KOPT-K1 (cell line): ENCODE results near the gene OR5AL1.
"Not testable (repeated sequence)": the region's sequence is repeated elsewhere in the genome, so short reads cannot be mapped to it uniquely, and the experiment has no call there.

Source experiments
- H3K27ac ChIP-seq: fragments of 200-600 bp; sonication (generic); 2 replicates; pipeline ENCODE4 v1.5.1; 2016; ENCODE audit warnings: antibody characterized with exemption, mild to moderate bottlenecking, low read depth, low read length; ENCODE audit not compliant: poor library complexity, severe bottlenecking
- H3K36me3 ChIP-seq: fragments of 200-600 bp; sonication (generic); 2 replicates; pipeline ENCODE4 v1.5.1; 2017; ENCODE audit warnings: antibody characterized with exemption, mild to moderate bottlenecking, low read length, moderate library complexity; ENCODE audit not compliant: insufficient read depth
- H3K9me3 ChIP-seq: fragments of 200-600 bp; sonication (generic); 2 replicates; pipeline ENCODE4 v1.5.1; 2017; ENCODE audit warnings: antibody characterized with exemption, low read length, mild to moderate bottlenecking; ENCODE audit not compliant: insufficient read depth, poor library complexity, severe bottlenecking

The OR5AL1 gene

DNA sequence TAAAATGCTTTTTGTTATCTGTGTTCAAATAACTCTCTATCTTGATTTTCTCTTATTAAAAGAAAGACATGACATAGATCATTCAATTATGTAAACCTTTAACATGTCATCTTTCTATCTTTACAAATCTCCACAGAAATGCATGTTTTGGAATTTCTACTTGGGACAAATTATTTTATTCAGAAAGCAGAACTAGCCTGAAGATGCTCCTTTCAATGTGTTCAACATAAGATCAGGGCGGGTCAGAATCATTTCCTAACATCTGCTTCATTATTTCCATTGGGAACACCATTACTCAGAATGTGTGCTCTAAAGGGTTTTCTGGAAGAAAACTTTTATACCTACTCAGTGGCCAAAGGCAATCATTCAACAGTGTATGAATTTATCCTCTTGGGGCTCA is at the start of gene OR5AL1:
Gene OR5AL1 (plus strand): TSS at position 301 of the 400 bp plus-strand sequence.
- Histone ChIP-seq H3K27ac (no peak within 1 kb of the TSS), H3K9me3 (no peaks in the 10 kb centered on the region), H3K36me3 (no peaks in the 10 kb centered on the region)

DNA sequence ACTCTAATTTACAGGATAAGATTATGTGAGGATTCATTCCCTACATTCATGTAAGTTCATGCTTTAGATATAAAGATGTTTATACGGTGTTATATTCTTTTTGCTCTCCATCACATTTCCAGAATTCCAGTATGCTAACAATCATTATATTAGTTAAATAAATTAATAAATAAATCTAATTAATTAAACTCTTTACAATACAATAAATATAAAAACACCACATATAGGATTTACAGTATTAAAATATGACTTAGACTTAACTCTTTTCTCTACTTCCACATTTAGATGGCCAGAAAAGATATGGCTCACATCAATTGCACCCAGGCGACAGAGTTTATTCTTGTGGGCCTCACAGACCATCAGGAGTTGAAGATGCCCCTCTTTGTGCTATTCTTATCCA is 37.2 kb upstream of the OR5AL1 start, which contains the start of gene OR8U1:
Gene OR8U1 (plus strand): TSS at position 301 of the 400 bp plus-strand sequence. CDS start 0 bp downstream, at position 301.
- no peaks in the 10 kb centered on the region for H3K36me3 ChIP-seq
- H3K27ac ChIP-seq = no peak within 1 kb of the TSS
- H3K9me3 ChIP-seq = no peaks in the 10 kb centered on the region

GRCh38 chr11:56380120-56380519 is 32.4 kb upstream of the OR5AL1 start:
- H3K36me3 ChIP-seq = no peaks in the 10 kb centered on the region
- H3K9me3 ChIP-seq = no peaks in the 10 kb centered on the region
- no peak overlapping the region for H3K27ac ChIP-seq

DNA sequence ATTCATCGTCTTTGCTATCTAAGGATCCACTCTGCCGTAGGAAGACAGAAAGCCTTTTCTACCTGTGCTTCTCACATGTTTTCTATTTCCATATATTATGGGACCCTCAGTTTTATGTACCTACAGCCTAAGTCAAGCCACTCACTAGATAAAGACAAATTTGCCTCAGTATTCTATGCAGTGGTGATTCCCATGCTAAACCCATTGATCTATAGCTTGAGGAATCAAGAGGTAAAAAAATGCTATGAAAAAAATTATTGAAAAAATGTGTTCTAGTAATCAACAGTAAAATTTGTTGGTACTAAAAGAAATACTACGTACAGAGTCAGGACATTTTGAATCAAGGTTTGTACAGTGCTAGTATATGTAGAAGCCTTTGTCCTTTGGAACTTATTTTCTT is 18.1 kb upstream of the OR5AL1 start:
- H3K36me3 ChIP-seq = no peaks in the 10 kb centered on the region
- H3K9me3 ChIP-seq = no peaks in the 10 kb centered on the region
- H3K27ac ChIP-seq = no peak overlapping the region

- Histone ChIP-seq H3K9me3 (no peaks in the 10 kb centered on the region), H3K27ac (no peak overlapping the region)
Measured at GRCh38 chr11:56396047-56396446, 16.4 kb upstream of the OR5AL1 start.

GRCh38 chr11:56401858-56402461 is 10.5 kb upstream of the OR5AL1 start:
- not testable (repeated sequence) for H3K27ac ChIP-seq, H3K9me3 ChIP-seq, H3K36me3 ChIP-seq

More at GRCh38 chr11:56396047-56396446, 16.4 kb upstream of the OR5AL1 start:
- no peaks in the 10 kb centered on the region for H3K36me3 ChIP-seq

GRCh38 chr11:56404393-56404792 is 8.1 kb upstream of the OR5AL1 start:
- Histone ChIP-seq H3K27ac (no peak overlapping the region), H3K9me3 (no peaks in the 10 kb centered on the region), H3K36me3 (no peaks in the 10 kb centered on the region)

- H3K27ac ChIP-seq = no peak overlapping the region
- no peaks in the 10 kb centered on the region for H3K36me3 ChIP-seq
- no peaks in the 10 kb centered on the region for H3K9me3 ChIP-seq
Measured at GRCh38 chr11:56410801-56411200, 1.7 kb upstream of the OR5AL1 start.

GRCh38 chr11:56453521-56453920 is 41.0 kb downstream of the OR5AL1 start:
- Histone ChIP-seq H3K27ac (no peak overlapping the region), H3K36me3 (no peaks in the 10 kb centered on the region)

GRCh38 chr11:56457076-56457475 is 44.6 kb downstream of the OR5AL1 start:
- Histone ChIP-seq H3K9me3 (no peaks in the 10 kb centered on the region), H3K36me3 (no peaks in the 10 kb centered on the region), H3K27ac (no peak overlapping the region)

More at GRCh38 chr11:56453521-56453920, 41.0 kb downstream of the OR5AL1 start:
- no peaks in the 10 kb centered on the region for H3K9me3 ChIP-seq
